Measurements from ENCODE around the gene TREH. TPM values are rescaled to one million over a fixed set of nuclear protein-coding genes. Genes with fewer than 3 reads are reported as not detected.

TREH gene
- total RNA-seq, 1 donor from 2014 or later, result 0.41 TPM

GRCh38 chr11:118663902-118664301, 15.5 kb downstream of the TREH start:
- H3K4me3 Mint-ChIP-seq, result no peak overlapping the region
- peaks cover 8% of the 10 kb centered on the region for H3K4me1 Mint-ChIP-seq (ENCODE audit: unreplicated experiment)
- DNase-seq (ENCODE audit: extremely low spot score, unreplicated experiment), result no peak
- H3K27me3 Mint-ChIP-seq, result no peaks in the 10 kb centered on the region
- no peaks in the 10 kb centered on the region for H3K36me3 Mint-ChIP-seq
- no peak overlapping the region for H3K27ac Mint-ChIP-seq
- TF ChIP-seq CTCF (conservative IDR thresholded peaks at IDR 0.05), result no peak
- no peaks in the 10 kb centered on the region for H3K9me3 Mint-ChIP-seq

- H3K9me3 Mint-ChIP-seq, result no peaks in the 10 kb centered on the region
- TF ChIP-seq CTCF (conservative IDR thresholded peaks at IDR 0.05), result no peak
- no peaks in the 10 kb centered on the region for H3K27me3 Mint-ChIP-seq
- H3K4me1 Mint-ChIP-seq (ENCODE audit: unreplicated experiment), result peaks cover 8% of the 10 kb centered on the region
- DNase-seq (ENCODE audit: extremely low spot score, unreplicated experiment), result no peak
- H3K4me3 Mint-ChIP-seq, result no peak overlapping the region
- no peaks in the 10 kb centered on the region for H3K36me3 Mint-ChIP-seq
- H3K27ac Mint-ChIP-seq, result no peak overlapping the region
These were observed 16.1 kb downstream of the TREH start for GRCh38 chr11:118663381-118663780.

GRCh38 chr11:118662401-118663271, 16.8 kb downstream of the TREH start:
- no peak for DNase-seq (ENCODE audit: extremely low spot score, unreplicated experiment)
- Mint-ChIP-seq H3K27ac (no peak overlapping the region), H3K27me3 (no peaks in the 10 kb centered on the region), H3K36me3 (no peaks in the 10 kb centered on the region), H3K4me1 (ENCODE audit: unreplicated experiment) (peaks cover 9% of the 10 kb centered on the region), H3K9me3 (no peaks in the 10 kb centered on the region), H3K4me3 (no peak overlapping the region)
- TF ChIP-seq CTCF (conservative IDR thresholded peaks at IDR 0.05), result no peak

- peaks cover 16% of the 10 kb centered on the region for H3K4me1 Mint-ChIP-seq (ENCODE audit: unreplicated experiment)
These were observed 17.8 kb downstream of the TREH start for GRCh38 chr11:118661425-118662301.

More at GRCh38 chr11:118661425-118662301, 17.8 kb downstream of the TREH start:
- Mint-ChIP-seq H3K9me3 (no peaks in the 10 kb centered on the region), H3K27me3 (no peaks in the 10 kb centered on the region), H3K4me3 (no peak overlapping the region), H3K36me3 (no peaks in the 10 kb centered on the region), H3K27ac (no peak overlapping the region)
- DNase-seq (ENCODE audit: extremely low spot score, unreplicated experiment), result no peak
- TF ChIP-seq CTCF (conservative IDR thresholded peaks at IDR 0.05), result no peak

Data from type B pancreatic cell (in vitro differentiated cells).